GM18498 (cell line): ENCODE measurements around the gene ZDHHC19.
"Not testable (repeated sequence)": the region's sequence is repeated elsewhere in the genome, so short reads cannot be mapped to it uniquely, and the experiment has no call there.

Experiments
- ATAC-seq: cut with Tn5 transposase; IDR thresholded peaks from one replicate; pipeline ENCODE4 v1.9.1; 2021; ENCODE audit warnings: mild to moderate bottlenecking, moderate library complexity; ENCODE audit not compliant: unreplicated experiment

ZDHHC19 gene

GRCh38 chr3:196210673-196211556 lies at the start of gene ZDHHC19:
Gene ZDHHC19 (minus strand): TSS chr3:196211400. CDS start chr3:196211315, 85 bp downstream.
- no peak for ATAC-seq

- no peak for ATAC-seq
These were observed 49.6 kb upstream of the ZDHHC19 start for GRCh38 chr3:196260784-196261183.

- no peak for ATAC-seq
These were observed 44.6 kb upstream of the ZDHHC19 start for GRCh38 chr3:196255776-196256175.

GRCh38 chr3:196254376-196255283 lies 43.4 kb upstream of the ZDHHC19 start:
- no peak for ATAC-seq

- no peak for ATAC-seq
These were observed 40.7 kb upstream of the ZDHHC19 start for GRCh38 chr3:196251918-196252317.

- no peak for ATAC-seq
These were observed 35.6 kb upstream of the ZDHHC19 start for GRCh38 chr3:196246612-196247308.

- not testable (repeated sequence) for ATAC-seq
These were observed 33.0 kb upstream of the ZDHHC19 start for GRCh38 chr3:196244166-196244565.

GRCh38 chr3:196241704-196242103 lies 30.5 kb upstream of the ZDHHC19 start:
- no peak for ATAC-seq

- no peak for ATAC-seq
These were observed 29.2 kb upstream of the ZDHHC19 start for GRCh38 chr3:196240424-196240823.

GRCh38 chr3:196238612-196239560 lies 27.7 kb upstream of the ZDHHC19 start:
- no peak for ATAC-seq

- ATAC-seq, result no peak
These were observed 26.0 kb upstream of the ZDHHC19 start for GRCh38 chr3:196237203-196237602.

- no peak for ATAC-seq
These were observed 25.0 kb upstream of the ZDHHC19 start for GRCh38 chr3:196236223-196236622.

GRCh38 chr3:196235452-196236122 lies 24.4 kb upstream of the ZDHHC19 start:
- no peak for ATAC-seq

GRCh38 chr3:196232882-196233251 lies 21.7 kb upstream of the ZDHHC19 start:
- ATAC-seq, result no peak

GRCh38 chr3:196232154-196232881 lies 21.1 kb upstream of the ZDHHC19 start:
- no peak for ATAC-seq

- no peak for ATAC-seq
These were observed 16.7 kb upstream of the ZDHHC19 start for GRCh38 chr3:196227629-196228493.

GRCh38 chr3:196227121-196227561 lies 15.9 kb upstream of the ZDHHC19 start:
- ATAC-seq, result no peak
